IMR-90 (cell line): ENCODE data around the gene SF3A2.

Experiments
- BHLHE40 ChIP-seq: fragments of 150-350 bp; IDR thresholded peaks from 2 replicates; pipeline ENCODE4 v1.6.1; 2016; ENCODE audit warnings: mild to moderate bottlenecking, low read depth, low read length
- FOS ChIP-seq: fragments of 150-350 bp; IDR thresholded peaks from 2 replicates; pipeline ENCODE4 v1.6.1; 2016; ENCODE audit warnings: low read depth, low read length
- POLR2A ChIP-seq: IDR thresholded peaks from 2 replicates; pipeline ENCODE4 v1.6.1; 2012; ENCODE audit warnings: mild to moderate bottlenecking, low read depth, low read length
- RAD21 ChIP-seq: IDR thresholded peaks from 2 replicates; pipeline ENCODE4 v1.6.1; 2012; ENCODE audit warnings: low read length, improper control_type of control experiment
- TF ChIP-seq, protein P1 (sequence below): conservative IDR thresholded peaks from 2 replicates; pipeline ENCODE4 v1.5.1; 2012; ENCODE audit warnings: mild to moderate bottlenecking, low read depth, low read length, improper control_type of control experiment

DNA sequence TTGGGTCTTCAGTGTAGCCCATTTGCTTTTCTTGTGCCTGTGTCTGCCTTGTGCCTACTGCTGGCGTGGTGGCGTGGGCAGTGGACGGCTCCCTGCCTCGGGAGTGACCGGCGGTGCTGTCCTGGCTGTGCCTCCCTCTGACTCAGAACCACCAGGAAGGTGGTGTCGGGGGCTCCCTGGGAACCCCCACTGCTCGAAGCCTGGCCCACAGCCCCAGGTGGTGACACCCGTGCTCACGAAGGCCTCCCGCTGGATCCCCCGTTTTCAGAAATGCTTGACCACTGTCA, 7.4 kb downstream of the SF3A2 start:
- TF ChIP-seq RAD21, result no peak
- TF ChIP-seq, protein P1, sequence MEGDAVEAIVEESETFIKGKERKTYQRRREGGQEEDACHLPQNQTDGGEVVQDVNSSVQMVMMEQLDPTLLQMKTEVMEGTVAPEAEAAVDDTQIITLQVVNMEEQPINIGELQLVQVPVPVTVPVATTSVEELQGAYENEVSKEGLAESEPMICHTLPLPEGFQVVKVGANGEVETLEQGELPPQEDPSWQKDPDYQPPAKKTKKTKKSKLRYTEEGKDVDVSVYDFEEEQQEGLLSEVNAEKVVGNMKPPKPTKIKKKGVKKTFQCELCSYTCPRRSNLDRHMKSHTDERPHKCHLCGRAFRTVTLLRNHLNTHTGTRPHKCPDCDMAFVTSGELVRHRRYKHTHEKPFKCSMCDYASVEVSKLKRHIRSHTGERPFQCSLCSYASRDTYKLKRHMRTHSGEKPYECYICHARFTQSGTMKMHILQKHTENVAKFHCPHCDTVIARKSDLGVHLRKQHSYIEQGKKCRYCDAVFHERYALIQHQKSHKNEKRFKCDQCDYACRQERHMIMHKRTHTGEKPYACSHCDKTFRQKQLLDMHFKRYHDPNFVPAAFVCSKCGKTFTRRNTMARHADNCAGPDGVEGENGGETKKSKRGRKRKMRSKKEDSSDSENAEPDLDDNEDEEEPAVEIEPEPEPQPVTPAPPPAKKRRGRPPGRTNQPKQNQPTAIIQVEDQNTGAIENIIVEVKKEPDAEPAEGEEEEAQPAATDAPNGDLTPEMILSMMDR, result no peak
- TF ChIP-seq BHLHE40, result no peak
- TF ChIP-seq POLR2A, result no peak
- TF ChIP-seq FOS, result no peak
